Mesothelial cell of epicardium (in vitro differentiated cells): ENCODE results near the gene CUX1. TPM values are rescaled to one million over a fixed set of nuclear protein-coding genes. Genes with fewer than 3 reads are reported as not detected.

Experiments used
- DNase-seq, 2 experiments: peaks; one replicate each; pipeline ENCODE4 v3.0.0; 2021; ENCODE audit warnings: low spot score in 2 of 2; ENCODE audit not compliant: unreplicated experiment in 2 of 2
- H3K27ac Mint-ChIP-seq: 2 replicates; pipeline ENCODE4 v1.8.0; 2021; ENCODE audit warnings: mixed read lengths
- H3K27me3 Mint-ChIP-seq: 2 replicates; pipeline ENCODE4 v1.8.0; 2021; ENCODE audit warnings: low read depth, mixed read lengths
- H3K36me3 Mint-ChIP-seq: 2 replicates; pipeline ENCODE4 v1.8.0; 2021; ENCODE audit warnings: mixed read lengths
- H3K4me1 Mint-ChIP-seq: 2 replicates; pipeline ENCODE4 v1.8.0; 2021; ENCODE audit warnings: mixed read lengths
- H3K4me3 Mint-ChIP-seq: 2 replicates; pipeline ENCODE4 v1.8.0; 2021; ENCODE audit warnings: mild to moderate bottlenecking, moderate library complexity, mixed read lengths
- H3K9me3 Mint-ChIP-seq: 2 replicates; pipeline ENCODE4 v1.8.0; 2021; ENCODE audit warnings: mixed read lengths
- CTCF ChIP-seq: fragments of 200-600 bp; sonication (generic); IDR thresholded peaks from one replicate; pipeline ENCODE4 v1.5.0; 2021; ENCODE audit warnings: antibody characterized with exemption; ENCODE audit not compliant: unreplicated experiment
- total RNA-seq: library from RNA; stranded (reverse); gene quantifications from 3 replicates; pipeline ENCODE4 v1.2.1, GENCODE V29; 2021

Gene CUX1
- total RNA-seq, 1 donor from 2014 or later = 158 TPM

GRCh38 chr7:102281785-102282184, 464.4 kb downstream of the CUX1 start:
- Mint-ChIP-seq H3K4me1 (peaks cover 12% of the 10 kb centered on the region), H3K27me3 (no peaks in the 10 kb centered on the region), H3K9me3 (no peaks in the 10 kb centered on the region), H3K4me3 (no peak overlapping the region), H3K27ac (no peak overlapping the region), H3K36me3 (no peaks in the 10 kb centered on the region)
- no peak for DNase-seq
- TF ChIP-seq CTCF = no peak

GRCh38 chr7:102282465-102283362, 465.3 kb downstream of the CUX1 start:
- H3K4me3 Mint-ChIP-seq = no peak overlapping the region
- H3K36me3 Mint-ChIP-seq = no peaks in the 10 kb centered on the region
- H3K27ac Mint-ChIP-seq = no peak overlapping the region
- no peaks in the 10 kb centered on the region for H3K9me3 Mint-ChIP-seq
- no peaks in the 10 kb centered on the region for H3K27me3 Mint-ChIP-seq
- DNase-seq = no peak
- peaks cover 12% of the 10 kb centered on the region for H3K4me1 Mint-ChIP-seq
- TF ChIP-seq CTCF = no peak

GRCh38 chr7:102283477-102284189, 466.2 kb downstream of the CUX1 start:
- Mint-ChIP-seq H3K27ac (no peak overlapping the region), H3K36me3 (no peaks in the 10 kb centered on the region), H3K4me1 (peaks cover 17% of the 10 kb centered on the region), H3K9me3 (no peaks in the 10 kb centered on the region), H3K4me3 (no peak overlapping the region), H3K27me3 (peaks cover 2% of the 10 kb centered on the region)
- DNase-seq = no peak
- no peak for TF ChIP-seq CTCF

- no peak for TF ChIP-seq CTCF
- DNase-seq = no peak
- peaks cover 17% of the 10 kb centered on the region for H3K4me1 Mint-ChIP-seq
- no peaks in the 10 kb centered on the region for H3K9me3 Mint-ChIP-seq
- no peak overlapping the region for H3K27ac Mint-ChIP-seq
- peaks cover 2% of the 10 kb centered on the region for H3K27me3 Mint-ChIP-seq
- H3K36me3 Mint-ChIP-seq = no peaks in the 10 kb centered on the region
- no peak overlapping the region for H3K4me3 Mint-ChIP-seq
Measured at GRCh38 chr7:102284399-102284798, 467.0 kb downstream of the CUX1 start.

- peak overlapping the region; percentile 52 for H3K4me3 Mint-ChIP-seq
Measured at GRCh38 chr7:102284891-102285539, 467.6 kb downstream of the CUX1 start.

More at GRCh38 chr7:102284891-102285539, 467.6 kb downstream of the CUX1 start:
- Mint-ChIP-seq H3K4me1 (peaks cover 13% of the 10 kb centered on the region), H3K9me3 (no peaks in the 10 kb centered on the region), H3K27me3 (peaks cover 2% of the 10 kb centered on the region), H3K36me3 (no peaks in the 10 kb centered on the region), H3K27ac (peak overlapping the region; percentile 53)
- no peak for TF ChIP-seq CTCF
- no peak for DNase-seq
